HCT116 (cell line): ENCODE measurements around the gene ZDHHC19.

ENCODE experiments used
- CTCF ChIP-seq, 3 experiments: fragments of 200-600 bp in 1 of 3; sonication (generic) in 1 of 3; IDR thresholded peaks in 2 of 3; conservative IDR thresholded peaks in 1 of 3; 2 replicates each; pipeline ENCODE4 v1.5.1; 2012 to 2017; ENCODE audit warnings: low read depth in 2 of 3, low read length in 2 of 3, antibody characterized with exemption in 1 of 3, borderline replicate concordance in 1 of 3, control low read depth in 1 of 3, mild to moderate bottlenecking in 1 of 3, mixed read lengths in 1 of 3, mixed run types in 1 of 3, moderate library complexity in 1 of 3; ENCODE audit not compliant: insufficient read depth in 1 of 3
- EZH2 ChIP-seq: fragments of 200-600 bp; sonication (generic); IDR thresholded peaks from 2 replicates; pipeline ENCODE4 v1.6.1; 2017; ENCODE audit warnings: antibody characterized with exemption, mixed run types
- EZH2phosphoT487 ChIP-seq: fragments of 200-600 bp; IDR thresholded peaks from 2 replicates; pipeline ENCODE4 v1.6.1; 2018; ENCODE audit warnings: antibody characterized with exemption, borderline replicate concordance
- FOSL1 ChIP-seq: IDR thresholded peaks from 2 replicates; pipeline ENCODE4 v1.6.1; 2012; ENCODE audit warnings: low read depth
- JUND ChIP-seq: IDR thresholded peaks from 2 replicates; pipeline ENCODE4 v1.6.1; 2012
- MAX ChIP-seq: IDR thresholded peaks from 2 replicates; pipeline ENCODE4 v1.6.1; 2012
- SIN3A ChIP-seq: IDR thresholded peaks from 2 replicates; pipeline ENCODE4 v1.6.1; 2012; ENCODE audit warnings: low read depth
- YY1 ChIP-seq: IDR thresholded peaks from 2 replicates; pipeline ENCODE4 v1.6.1; 2011; ENCODE audit warnings: low read length, low read depth, moderate library complexity, mild to moderate bottlenecking; ENCODE audit not compliant: insufficient replicate concordance; ENCODE audit errors: extremely low read depth
- ZBTB33 ChIP-seq: IDR thresholded peaks from 2 replicates; pipeline ENCODE4 v1.6.1; 2011; ENCODE audit warnings: mild to moderate bottlenecking, low read length, moderate library complexity; ENCODE audit not compliant: insufficient replicate concordance; ENCODE audit errors: extremely low read depth
- ZNF274 ChIP-seq: fragments of 200-500 bp; sonication (Bioruptor generic); IDR thresholded peaks from 2 replicates; pipeline ENCODE4 v1.6.1; 2014; ENCODE audit warnings: mild to moderate bottlenecking, low read depth, low read length, inconsistent platforms
- TF ChIP-seq, protein P1 (sequence below): IDR thresholded peaks from 2 replicates; pipeline ENCODE4 v1.6.1; 2012

DNA sequence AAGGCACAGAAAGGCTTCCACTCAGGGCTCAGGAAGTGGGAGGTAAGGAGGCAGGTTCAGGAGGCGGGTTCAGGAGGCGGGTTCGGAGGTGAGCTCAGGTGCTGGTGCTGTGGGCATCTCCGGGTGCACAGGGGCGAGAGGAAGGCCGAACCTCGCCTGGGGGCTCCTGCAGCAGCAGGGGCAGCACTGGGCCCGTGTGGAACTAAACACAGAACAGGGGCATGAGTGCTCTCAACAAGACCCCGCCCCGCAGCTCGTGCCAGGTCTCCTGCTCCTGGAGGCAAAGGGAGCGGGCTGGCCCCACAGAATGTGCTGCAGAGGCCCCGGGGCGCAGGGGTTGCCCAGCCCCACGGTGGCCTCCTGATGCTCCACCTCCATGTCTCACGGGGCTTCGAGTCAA is 13.7 kb downstream of the ZDHHC19 start:
- TF ChIP-seq CTCF (IDR thresholded peaks at IDR 0.05 in 2 of 3, conservative IDR thresholded peaks at IDR 0.05 in 1 of 3; ENCODE audit: borderline replicate concordance in 1 of 3, insufficient read depth in 1 of 3, low read depth in 2 of 3, low read length in 2 of 3): no peak
- no peak for TF ChIP-seq EZH2phosphoT487
- TF ChIP-seq MAX: no peak
- TF ChIP-seq, protein P1, sequence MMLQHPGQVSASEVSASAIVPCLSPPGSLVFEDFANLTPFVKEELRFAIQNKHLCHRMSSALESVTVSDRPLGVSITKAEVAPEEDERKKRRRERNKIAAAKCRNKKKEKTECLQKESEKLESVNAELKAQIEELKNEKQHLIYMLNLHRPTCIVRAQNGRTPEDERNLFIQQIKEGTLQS: no peak
- no peak for TF ChIP-seq ZNF274
- TF ChIP-seq ZBTB33: no peak
- no peak for TF ChIP-seq SIN3A
- no peak for TF ChIP-seq YY1
- TF ChIP-seq EZH2: no peak
- no peak for TF ChIP-seq FOSL1
- TF ChIP-seq JUND: no peak
